Lung (tissue), 12 donors: ENCODE measurements around the gene CAPG. TPM values are rescaled to one million over a fixed set of nuclear protein-coding genes. Genes with fewer than 3 reads are reported as not detected.

Experiments used
- ATAC-seq: fragments of 200-7000 bp; cut with Tn5 transposase; one replicate; pipeline ENCODE4 v1.9.1; 2020; ENCODE audit warnings: moderate number of reproducible peaks; ENCODE audit not compliant: insufficient read depth, low FRiP score
- DNase-seq, 3 donors: peaks; one replicate each; pipeline ENCODE4 v3.0.0-alpha.2; 2013 to 2017
- H3K27ac ChIP-seq, 2 donors: one replicate each; pipeline ENCODE4 v1.5.1; 2013; ENCODE audit warnings: mild to moderate bottlenecking in 2 of 2, moderate library complexity in 2 of 2, control low read depth in 1 of 2, inconsistent platforms in 1 of 2, low read depth in 1 of 2, low read length in 1 of 2
- H3K27me3 ChIP-seq, 3 donors: one replicate each; pipeline ENCODE4 v1.5.1; 2013; ENCODE audit warnings: low read length in 2 of 3; ENCODE audit not compliant: control insufficient read depth in 3 of 3, insufficient read depth in 3 of 3
- H3K36me3 ChIP-seq, 4 donors: one replicate each; pipeline ENCODE4 v1.5.1; 2013; ENCODE audit warnings: low read length in 4 of 4, mild to moderate bottlenecking in 1 of 4, moderate library complexity in 1 of 4; ENCODE audit not compliant: control insufficient read depth in 4 of 4, insufficient read depth in 4 of 4
- H3K4me1 ChIP-seq, 5 donors: one replicate each; pipeline ENCODE4 v1.5.1; 2013; ENCODE audit warnings: low read length in 5 of 5, mild to moderate bottlenecking in 2 of 5, moderate library complexity in 1 of 5; ENCODE audit not compliant: control insufficient read depth in 5 of 5, insufficient read depth in 5 of 5
- H3K4me3 ChIP-seq: one replicate; pipeline ENCODE4 v1.5.1; 2013; ENCODE audit warnings: mild to moderate bottlenecking, control low read depth, moderate library complexity
- H3K9ac ChIP-seq, 2 donors: one replicate each; pipeline ENCODE4 v1.5.1; 2013; ENCODE audit warnings: low read length in 2 of 2, control low read depth in 1 of 2; ENCODE audit not compliant: insufficient read depth in 1 of 2
- H3K9me3 ChIP-seq, 4 donors: one replicate each; pipeline ENCODE4 v1.5.1; 2013; ENCODE audit warnings: low read length in 3 of 4, mild to moderate bottlenecking in 1 of 4, moderate library complexity in 1 of 4; ENCODE audit not compliant: control insufficient read depth in 4 of 4, insufficient read depth in 3 of 4
- CTCF ChIP-seq: IDR thresholded peaks from 2 replicates; pipeline ENCODE4 v1.5.1; 2012; ENCODE audit warnings: mild to moderate bottlenecking; ENCODE audit errors: control extremely low read depth, extremely low read depth
- WGBS, 2 donors: extraction: QIAGEN DNeasy Blood & Tissue Kit; methylation state at CpG; one replicate each; pipeline ENCODE4 v1.1.7; 2013; 5-methylcytosine and 5-hydroxymethylcytosine counted together
- polyA plus RNA-seq, 2 donors: library from polyadenylated mRNA; stranded (reverse); fragments of 200-250 nt; gene quantifications; one replicate each; pipeline ENCODE4 v1.2.1, GENCODE V29; 2013
- total RNA-seq, 2 donors: library from RNA; depleted of rRNA in 1 of 2; stranded (reverse); fragments of >200 nt in 1 of 2; gene quantifications; one replicate each; pipeline ENCODE4 v1.2.1, GENCODE V29; 2014 to 2021
- donor health status: control.
- donor health status: control.
- donor health status: Bipolar disorder and iron deficiency.
- donor health status: healthy.
- donor health status: DM: yes; HTN: yes; CAD: no.

CAPG gene
- total and polyA plus RNA-seq, 4 donors = 53.2 to 415 (median 390) TPM

GRCh38 chr2:85355521-85355920 is 54.6 kb downstream of the CAPG start:
- Histone ChIP-seq H3K9ac (peak overlapping the region; percentile 86 to 96), H3K4me3 (no peak overlapping the region), H3K9me3 (no peaks in the 10 kb centered on the region), H3K36me3 (peaks cover 8 to 18% (median 13%) of the 10 kb centered on the region in 4 donors), H3K27me3 (no peaks in the 10 kb centered on the region), H3K4me1 (peaks cover 0 to 27% (median 10%) of the 10 kb centered on the region in 5 donors), H3K27ac (no peak overlapping the region)
- DNase-seq = peak in 2 of 3 donors; percentile 14 to 22
- no peak for ATAC-seq
- WGBS, 2 donors = 74 to 86% methylated on average over 3 of the region's 3 CpGs
- TF ChIP-seq CTCF = no peak

GRCh38 chr2:85355073-85355410 is 55.1 kb downstream of the CAPG start:
- Histone ChIP-seq H3K9ac (peak overlapping the region; percentile 86 to 96), H3K4me1 (peaks cover 0 to 27% (median 10%) of the 10 kb centered on the region in 5 donors), H3K9me3 (no peaks in the 10 kb centered on the region), H3K36me3 (peaks cover 8 to 21% (median 13%) of the 10 kb centered on the region in 4 donors), H3K4me3 (peak overlapping the region; percentile 85), H3K27ac (peak overlapping the region; percentile 71 to 91), H3K27me3 (no peaks in the 10 kb centered on the region)
- DNase-seq (peak in 1 of 3 donors; percentile 7), ATAC-seq (no peak)
- no peak for TF ChIP-seq CTCF
- WGBS, 2 donors = 11 to 17% methylated on average over 10 of the region's 10 CpGs

- H3K36me3 ChIP-seq = peaks cover 5 to 24% (median 16%) of the 10 kb centered on the region in 4 donors
- ATAC-seq = peak; percentile 98
- peak; percentile 98 to 100 (median 100) for DNase-seq
- peaks cover 0 to 27% (median 10%) of the 10 kb centered on the region in 5 donors for H3K4me1 ChIP-seq
- WGBS, 2 donors = 0% methylated on average over 42 of the region's 42 CpGs
- TF ChIP-seq CTCF = no peak
- peak within 1 kb of the TSS; percentile 85 for H3K4me3 ChIP-seq
- H3K9me3 ChIP-seq = no peaks in the 10 kb centered on the region
- H3K9ac ChIP-seq = peak within 1 kb of the TSS; percentile 86 to 96
- H3K27ac ChIP-seq = peak within 1 kb of the TSS; percentile 83 to 91
- no peaks in the 10 kb centered on the region for H3K27me3 ChIP-seq
Measured at GRCh38 chr2:85354286-85355072, 55.7 kb downstream of the CAPG start, which contains the start of the genes ELMOD3 and RETSAT. Gene ELMOD3 (plus strand): TSS chr2:85354769. CDS start chr2:85357199, 2,430 bp downstream. Gene RETSAT (minus strand): TSS chr2:85354528. CDS start chr2:85354507, 21 bp downstream.
